ENCODE measurements around the gene SLC34A3.

SLC34A3 gene

GRCh38 chr9:137218754-137219271 is 11.9 kb upstream of the SLC34A3 start:
- no peak for DNase-seq

- no peak for DNase-seq
Observed at GRCh38 chr9:137219757-137220316, 10.9 kb upstream of the SLC34A3 start.

GRCh38 chr9:137220317-137221094 is 10.2 kb upstream of the SLC34A3 start:
- DNase-seq, result no peak

GRCh38 chr9:137221095-137221505 is 9.6 kb upstream of the SLC34A3 start:
- DNase-seq, result no peak

DNA sequence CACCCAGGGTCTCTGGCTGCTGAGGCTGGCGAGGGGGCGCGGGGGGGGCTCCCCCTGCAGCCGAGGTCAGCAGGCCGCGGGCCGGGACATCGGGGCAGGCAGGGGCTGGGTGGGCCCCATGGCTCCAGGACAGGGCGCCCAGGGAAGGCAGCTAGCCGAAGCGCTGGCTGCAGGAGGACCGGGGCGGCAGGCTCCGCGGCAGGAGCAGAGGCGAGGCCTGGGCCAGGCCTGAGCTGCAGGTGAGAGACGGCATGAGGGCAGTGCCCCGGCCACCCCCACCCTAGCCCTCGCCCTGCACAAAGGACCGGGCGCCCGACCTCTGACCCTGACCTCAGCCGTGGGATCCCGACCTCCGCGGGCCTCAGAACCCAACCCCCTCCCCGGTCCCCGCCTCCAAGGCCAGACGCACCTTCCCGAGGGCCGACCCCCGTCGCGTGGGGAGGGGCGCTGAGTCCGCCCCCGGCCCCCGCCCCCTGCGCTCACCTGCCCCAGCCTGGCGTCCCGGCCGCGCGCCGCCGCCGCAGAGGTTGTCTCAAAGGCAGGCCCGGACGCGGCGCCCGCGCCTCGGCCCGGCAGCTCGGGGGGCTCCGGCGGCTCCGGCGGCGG is 9.1 kb upstream of the SLC34A3 start:
- DNase-seq, result no peak

GRCh38 chr9:137222190-137223077 is 8.3 kb upstream of the SLC34A3 start, which contains the start of gene RNF208:
Gene RNF208 (minus strand): TSS chr9:137222240. CDS start chr9:137221212, 1,028 bp downstream.
- DNase-seq, result no peak

DNA sequence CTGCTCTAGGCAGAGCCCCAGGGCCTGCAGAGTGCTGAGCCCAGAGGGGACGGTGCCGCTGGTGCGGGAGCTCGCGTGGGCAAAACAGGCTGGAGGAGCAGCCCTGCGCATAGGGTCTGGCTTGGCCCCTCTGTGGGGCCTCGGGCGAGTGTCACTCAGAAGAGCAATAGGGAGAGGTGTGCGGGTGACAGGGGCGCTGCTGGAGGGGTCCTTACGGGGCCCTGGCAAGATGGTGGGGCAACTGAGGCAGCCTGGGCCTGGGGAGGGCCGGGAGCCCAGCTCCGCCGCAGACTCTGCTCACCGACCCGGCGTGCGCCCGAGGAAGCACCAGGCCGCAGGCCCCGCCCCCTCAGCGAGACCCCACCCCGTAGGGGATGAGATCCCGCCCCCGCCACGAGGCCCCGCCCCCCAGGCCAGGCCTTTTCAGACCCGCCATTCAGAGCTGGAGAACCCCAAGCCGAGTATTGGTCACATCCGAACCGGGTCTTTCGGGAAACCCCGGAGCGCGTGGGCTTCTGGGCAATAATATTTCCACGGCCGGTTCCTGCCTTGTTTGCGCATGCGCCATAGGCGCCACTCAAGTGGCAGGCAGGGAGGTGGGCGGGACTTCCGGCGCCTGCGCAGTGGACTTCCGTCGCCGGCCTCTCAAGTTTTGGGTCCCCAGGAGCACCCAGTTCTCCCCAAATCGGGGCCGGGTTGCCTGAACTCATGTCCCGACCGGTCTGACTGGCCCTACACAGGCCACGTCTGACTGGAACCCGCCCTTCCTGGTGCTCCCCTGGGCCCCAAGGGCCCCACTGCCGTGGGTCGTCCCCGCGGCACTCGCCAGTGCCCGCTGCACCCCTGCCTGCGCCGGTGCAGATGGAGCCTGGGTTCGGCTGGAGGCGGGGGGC is 7.4 kb upstream of the SLC34A3 start:
- peak; percentile 99 for DNase-seq

GRCh38 chr9:137224830-137225694 is 5.6 kb upstream of the SLC34A3 start, which contains the start of gene CYSRT1:
Gene CYSRT1 (plus strand): TSS chr9:137225174. CDS start chr9:137225622, 448 bp downstream.
- no peak for DNase-seq

GRCh38 chr9:137225699-137226331 is 4.9 kb upstream of the SLC34A3 start:
- DNase-seq, result no peak

- DNase-seq, result no peak
Observed at GRCh38 chr9:137226338-137227053, 4.2 kb upstream of the SLC34A3 start.

DNA sequence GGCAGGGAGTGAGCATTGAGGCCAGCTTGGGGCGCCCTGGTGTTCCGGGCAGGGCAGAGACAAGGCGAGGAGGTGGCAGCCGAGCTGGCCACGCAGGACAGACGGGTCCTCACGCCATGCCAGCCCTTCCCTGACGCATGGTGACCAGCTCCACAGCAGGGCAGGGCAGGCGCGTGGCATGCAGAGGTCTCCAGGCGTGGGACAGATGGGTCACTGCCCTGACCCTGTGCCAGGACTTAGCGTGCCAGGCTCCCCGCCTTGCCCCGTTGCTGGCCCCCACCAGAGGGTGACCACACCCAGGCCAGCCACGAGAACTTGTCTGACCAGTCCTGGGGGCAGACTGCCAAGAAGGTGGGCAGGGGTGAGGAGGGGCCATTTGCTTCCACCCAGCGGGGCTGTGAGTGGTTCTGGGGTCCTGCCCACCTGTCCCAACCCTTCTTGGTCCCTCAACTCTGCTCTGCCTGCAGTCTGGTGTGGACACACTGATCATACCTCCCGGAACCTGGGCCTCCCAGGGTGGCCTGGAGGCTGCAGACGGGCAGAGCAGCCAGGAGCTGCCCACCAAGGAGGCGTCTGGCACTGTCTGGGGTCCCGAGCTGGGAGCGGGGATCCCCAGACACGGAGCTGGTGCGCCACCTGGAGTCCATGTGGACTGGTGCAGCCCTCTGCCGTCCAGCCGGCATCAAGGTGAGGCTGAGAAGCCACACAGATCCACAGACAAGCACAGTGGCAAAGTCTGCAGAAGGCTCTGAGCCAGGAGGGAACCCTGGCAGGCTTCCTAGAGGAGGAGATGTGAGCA is 3.4 kb upstream of the SLC34A3 start, which contains the start of gene RNF224:
RNF224 (plus strand) TSS at position 449 of the 799 bp plus-strand sequence. CDS start 834 bp downstream, outside the sequence.
- DNase-seq, result peak; percentile 84

- DNase-seq, result no peak
Observed at GRCh38 chr9:137227853-137228505, 2.7 kb upstream of the SLC34A3 start.

DNA sequence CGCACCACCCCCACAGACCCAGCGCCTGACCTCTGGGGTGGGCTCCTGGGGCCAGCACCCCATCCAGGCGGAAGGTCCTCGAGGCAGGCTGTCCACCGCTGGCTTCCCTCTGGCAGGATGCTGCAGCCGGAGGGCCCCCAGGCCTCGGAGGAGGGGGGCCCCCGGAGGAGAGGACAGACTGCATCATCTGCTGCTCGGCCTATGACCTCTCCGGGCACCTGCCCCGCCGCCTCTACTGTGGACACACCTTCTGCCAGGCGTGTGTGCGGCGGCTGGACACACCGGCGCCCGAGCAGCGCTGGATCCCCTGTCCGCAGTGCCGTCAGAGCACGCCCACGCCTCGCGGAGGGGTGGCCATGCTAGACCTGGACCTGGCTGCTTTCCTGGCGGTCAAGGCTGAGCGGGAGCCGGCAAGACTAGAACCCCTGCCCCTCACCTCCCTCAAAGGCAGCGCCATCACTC is 2.2 kb upstream of the SLC34A3 start:
- DNase-seq, result no peak

DNA sequence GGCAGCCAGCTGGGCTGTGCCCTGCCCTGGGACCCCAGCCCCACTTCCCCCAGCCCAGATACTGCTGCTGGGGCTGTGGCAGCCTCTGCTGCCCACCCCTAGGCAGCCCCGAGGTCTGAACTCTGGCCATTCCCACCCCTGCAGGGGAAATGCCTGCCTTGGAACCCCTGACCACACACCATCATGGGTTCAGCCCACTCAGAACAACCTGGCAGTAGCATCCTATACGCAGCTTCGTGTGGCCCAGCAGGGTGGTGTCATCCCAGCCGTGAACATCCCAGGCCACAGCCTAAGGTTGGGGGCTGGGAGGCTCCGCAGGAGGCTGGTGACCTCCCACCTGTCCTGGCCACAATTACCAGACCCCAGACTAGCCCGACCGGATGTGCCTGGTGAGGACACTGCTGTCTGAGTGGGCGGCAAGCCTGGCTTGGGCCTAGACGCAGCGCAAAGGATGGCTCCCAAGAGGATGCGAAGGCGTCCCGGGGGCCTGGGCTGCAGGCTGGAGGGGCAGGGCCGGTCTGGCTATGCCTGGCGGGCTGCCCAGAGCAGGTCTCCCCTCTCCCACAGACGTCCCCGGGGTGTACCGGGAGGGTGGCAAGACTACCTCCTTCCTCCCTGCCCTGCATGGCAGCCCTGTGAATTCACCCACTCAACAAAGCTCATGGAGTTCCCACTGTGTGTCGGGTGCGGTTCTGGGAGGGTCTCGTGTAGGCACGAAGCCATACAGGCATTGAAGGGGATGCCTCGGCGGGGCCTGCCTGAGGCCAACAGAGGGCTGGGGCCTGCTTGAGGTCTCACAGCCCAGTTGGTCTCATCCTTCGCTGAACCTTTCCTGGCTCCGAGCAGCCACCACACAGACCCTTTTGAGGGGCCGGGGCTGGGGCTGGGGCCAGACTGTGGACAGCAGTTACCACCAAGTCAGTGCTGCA is 1.5 kb upstream of the SLC34A3 start:
- no peak for DNase-seq

DNA sequence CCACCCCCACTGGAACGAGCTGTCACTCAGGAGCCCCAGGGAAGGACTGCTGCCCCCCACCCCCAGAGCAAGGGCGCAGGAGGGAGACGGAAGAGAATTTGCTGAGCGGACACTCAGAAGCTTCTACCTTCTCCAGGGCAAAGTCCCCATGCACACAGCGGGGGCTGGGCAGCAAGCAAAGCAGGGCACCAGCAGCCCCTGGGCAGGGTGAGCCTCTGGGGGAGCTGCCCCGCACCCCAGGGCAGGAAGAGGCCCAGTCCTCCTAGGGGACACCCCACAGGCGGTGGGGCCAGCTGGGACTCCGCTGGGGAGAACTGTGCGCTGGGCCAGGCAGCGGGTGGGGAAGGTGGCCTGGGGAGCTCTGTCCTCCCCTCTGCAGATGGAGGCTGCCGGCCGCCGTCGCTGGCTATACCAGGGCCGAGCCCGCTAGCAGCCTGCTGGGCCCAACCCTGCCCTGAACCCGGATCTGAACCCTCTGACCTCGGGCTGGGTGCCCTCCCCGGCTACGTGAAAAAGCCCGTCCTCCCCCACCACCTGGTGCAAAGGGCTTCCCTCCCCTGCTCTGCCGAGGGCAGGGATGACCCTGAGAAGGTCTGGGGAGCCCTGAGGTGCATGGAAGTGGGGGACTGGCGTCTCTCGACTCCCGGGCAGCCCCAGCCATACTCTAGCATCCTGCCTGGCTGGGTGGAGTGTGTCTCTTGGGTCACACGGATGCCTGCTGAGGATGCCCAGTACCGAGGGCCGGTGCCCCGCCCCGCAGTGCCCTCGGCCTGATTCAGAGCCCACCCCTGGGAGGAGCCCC is 597 bp upstream of the SLC34A3 start:
- no peak for DNase-seq

All from CD4-positive, alpha-beta T cell treated with Interleukin-21 for 1 hour (primary cell).